HG03432 (cell line): ENCODE measurements around the gene FOXJ3.
"Not testable (repeated sequence)": the region's sequence is repeated elsewhere in the genome, so short reads cannot be mapped to it uniquely, and the experiment has no call there.

Source experiments
- ATAC-seq: cut with Tn5 transposase; IDR thresholded peaks from one replicate; pipeline ENCODE4 v1.9.1; 2021; ENCODE audit warnings: mild to moderate bottlenecking, moderate library complexity; ENCODE audit not compliant: unreplicated experiment

Gene FOXJ3

DNA sequence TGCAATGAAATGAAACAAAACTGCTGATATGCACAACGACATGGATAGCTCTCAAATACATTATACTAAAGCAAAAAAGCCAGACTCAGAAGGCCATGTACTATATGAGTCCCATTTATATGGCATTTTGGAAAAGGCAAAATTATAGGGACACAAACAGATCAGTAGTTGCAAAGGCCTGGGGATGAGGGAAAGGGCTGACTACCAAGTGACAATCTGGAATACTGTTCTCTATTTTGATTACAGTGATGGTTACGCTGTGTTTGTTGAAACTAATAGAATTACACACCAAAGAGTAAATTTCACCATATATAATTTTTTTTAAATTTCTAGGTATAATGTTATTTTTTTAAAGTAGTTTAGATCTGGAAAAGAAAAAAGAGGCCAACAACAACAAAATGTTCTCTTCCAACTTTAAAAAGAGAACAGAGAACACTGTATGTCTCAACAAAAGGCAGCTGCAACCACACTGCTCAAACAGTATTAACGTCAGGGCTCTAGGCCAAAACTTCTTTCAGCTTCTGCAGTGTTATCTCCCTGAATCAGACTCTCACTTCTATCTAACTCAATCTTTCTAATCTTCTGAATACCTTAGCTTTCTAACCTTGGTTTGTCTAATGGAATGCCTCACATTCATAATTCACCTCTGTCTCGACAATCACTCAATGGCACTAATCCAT lies 75.8 kb downstream of the FOXJ3 start:
- no peak for ATAC-seq

DNA sequence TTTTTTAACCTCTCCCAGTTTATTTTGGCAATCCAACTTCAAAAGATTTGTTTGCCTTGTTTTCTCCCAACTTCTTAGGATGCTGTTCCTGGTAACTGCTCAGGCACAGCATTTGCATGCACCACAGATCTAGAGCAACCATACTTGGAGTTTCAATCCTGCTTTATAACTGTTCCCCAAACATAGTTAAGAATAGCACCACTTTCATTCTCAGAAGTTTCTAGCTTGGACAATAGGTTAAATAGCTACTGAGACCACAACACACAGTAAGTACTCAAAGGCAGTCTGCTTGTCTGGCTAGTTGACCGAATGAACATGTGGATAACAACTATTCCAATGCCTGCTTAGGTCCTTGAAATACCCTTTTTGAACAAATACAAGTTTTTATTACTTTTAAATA lies 76.8 kb downstream of the FOXJ3 start:
- no peak for ATAC-seq

DNA sequence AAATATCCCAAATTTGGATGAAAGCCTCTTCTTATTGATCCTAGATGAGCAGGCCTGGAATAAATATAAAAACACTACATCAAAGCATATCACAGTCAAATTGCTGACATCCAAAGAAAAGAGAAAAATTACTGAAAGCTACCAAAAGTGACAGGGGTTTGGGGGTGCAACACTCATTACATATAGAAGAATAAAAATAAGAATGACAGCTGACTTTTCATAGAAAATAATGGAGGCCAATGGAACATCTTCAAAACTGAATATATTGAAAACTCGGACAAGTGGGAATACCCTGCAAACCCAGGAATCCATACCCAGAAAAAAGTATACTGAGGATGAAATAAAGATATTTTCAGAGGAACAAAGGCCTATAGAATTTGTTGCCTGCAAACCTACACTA lies 84.0 kb downstream of the FOXJ3 start:
- ATAC-seq: no peak

DNA sequence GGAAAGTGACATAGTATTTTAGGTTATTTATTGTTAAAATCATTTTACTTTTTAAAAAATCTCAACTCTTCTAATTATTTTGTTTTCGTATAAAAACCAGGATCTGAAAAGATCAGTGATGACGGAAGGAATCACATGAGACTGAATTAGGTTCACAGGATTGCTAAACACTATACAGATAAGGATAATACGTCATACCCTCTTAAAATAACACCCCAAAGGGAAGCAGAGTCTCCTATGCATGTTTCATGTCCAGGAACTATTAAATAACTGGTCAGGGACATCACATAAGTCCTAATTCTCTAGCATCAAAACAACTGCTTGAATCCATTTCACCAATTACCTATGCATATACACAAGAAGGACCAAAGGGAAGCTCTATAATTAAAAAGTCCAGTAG lies 84.9 kb downstream of the FOXJ3 start:
- no peak for ATAC-seq

DNA sequence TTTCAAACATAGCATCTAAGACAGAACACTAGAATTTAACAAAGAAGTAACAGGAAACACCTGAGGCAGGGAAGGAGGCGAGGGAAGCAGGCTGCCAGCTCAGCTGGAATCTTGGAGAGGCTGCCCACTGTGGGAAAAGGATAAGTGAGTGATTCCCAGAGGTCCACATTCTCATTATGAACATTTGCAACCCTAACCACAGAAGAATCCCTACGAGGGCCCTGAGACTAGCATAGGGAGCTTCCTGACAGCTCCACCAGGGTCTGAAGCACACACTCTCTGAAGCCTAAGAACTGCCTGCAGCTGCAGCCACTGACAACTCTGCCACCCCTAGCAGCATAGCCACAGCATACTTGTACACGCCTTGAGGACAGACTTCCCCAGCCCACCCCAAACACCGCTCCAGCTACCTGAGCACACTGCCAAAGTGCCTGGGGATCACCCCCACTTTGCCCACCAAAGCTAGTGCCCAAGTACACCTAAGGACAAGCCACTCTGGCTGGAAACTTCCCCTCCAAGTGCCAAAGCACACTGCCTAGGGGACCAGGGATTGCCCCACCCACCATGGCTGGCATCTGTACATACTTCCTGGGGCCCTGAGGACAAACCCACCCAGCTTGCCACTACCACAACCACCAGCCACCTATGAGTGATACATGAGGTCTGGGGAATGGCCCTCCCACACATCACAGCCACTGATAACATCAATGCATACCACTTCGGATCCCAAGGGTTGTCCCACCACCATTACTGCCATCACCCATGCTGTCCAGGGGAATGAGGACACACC lies 93.9 kb downstream of the FOXJ3 start:
- ATAC-seq: no peak

DNA sequence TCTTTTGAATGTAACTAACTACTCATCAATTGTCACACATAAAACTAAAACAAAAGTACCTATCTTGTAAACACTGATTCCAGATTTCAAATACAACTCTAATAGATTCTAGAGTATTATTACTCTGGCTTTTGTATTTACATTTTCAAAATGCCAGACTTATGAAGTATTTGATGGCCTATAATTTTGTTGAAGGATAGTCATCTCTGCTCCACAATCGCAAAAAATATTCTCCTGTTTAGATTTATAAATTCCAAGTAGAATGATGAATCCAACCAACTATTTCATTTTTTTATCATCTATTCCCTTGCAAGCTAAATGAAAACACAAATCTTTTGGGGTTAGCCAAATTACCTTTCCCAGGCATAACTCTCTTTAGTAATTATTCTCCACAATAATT lies 95.5 kb downstream of the FOXJ3 start:
- no peak for ATAC-seq

DNA sequence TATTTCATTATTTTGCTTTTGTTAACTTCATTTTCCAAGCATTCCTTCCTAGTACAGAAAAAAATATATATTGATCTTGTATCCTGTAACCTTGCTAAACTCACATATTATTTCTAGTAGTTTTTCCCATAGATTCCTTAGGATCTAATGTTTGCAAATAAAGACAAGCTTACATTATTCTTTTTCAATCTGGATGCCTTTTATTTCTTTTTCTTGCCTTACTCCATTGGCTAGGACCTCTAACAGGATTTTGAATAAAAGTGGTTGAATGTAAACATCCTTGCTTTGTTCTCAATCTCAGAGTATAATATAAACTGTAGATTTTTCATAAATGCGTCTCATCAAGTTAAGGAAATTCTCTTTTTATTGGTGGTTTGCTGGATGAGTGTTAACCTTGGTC lies 96.0 kb downstream of the FOXJ3 start:
- ATAC-seq: no peak

DNA sequence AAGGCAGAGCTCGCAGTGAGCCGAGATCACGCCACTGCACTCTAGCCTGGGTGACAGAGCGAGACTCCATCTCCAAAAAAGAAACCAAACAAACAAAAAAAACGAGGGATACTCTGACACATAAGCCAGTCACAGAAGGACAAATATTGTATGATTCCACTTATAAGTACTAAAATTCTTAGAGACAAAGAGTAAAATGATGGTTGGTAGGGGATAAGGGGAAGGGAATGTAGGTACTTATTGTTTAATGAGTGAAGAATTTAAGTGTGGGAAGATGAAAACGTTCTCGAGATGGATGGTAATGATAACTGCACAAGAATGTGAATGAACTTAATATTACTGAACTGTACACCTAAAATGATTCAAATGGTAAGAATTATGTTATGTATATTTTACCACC lies 103.8 kb downstream of the FOXJ3 start:
- no peak for ATAC-seq

DNA sequence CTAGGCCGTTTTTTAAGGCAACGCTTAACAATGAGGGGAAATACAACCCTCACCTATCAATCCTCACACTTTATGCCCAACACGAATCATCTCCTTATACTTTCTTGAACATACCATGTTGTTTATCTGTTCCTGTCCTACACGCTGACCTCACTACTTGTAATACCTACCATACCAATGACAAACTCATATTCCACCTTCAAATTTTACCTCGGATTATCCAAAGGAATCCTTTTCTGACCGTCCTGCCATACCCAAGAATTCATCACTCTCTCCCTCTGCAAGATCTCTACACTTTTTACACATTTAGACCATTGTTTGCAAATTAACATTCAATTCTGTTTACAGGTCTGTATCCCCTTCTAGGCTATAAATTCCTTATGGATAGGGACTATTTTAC lies 106.1 kb downstream of the FOXJ3 start:
- no peak for ATAC-seq

DNA sequence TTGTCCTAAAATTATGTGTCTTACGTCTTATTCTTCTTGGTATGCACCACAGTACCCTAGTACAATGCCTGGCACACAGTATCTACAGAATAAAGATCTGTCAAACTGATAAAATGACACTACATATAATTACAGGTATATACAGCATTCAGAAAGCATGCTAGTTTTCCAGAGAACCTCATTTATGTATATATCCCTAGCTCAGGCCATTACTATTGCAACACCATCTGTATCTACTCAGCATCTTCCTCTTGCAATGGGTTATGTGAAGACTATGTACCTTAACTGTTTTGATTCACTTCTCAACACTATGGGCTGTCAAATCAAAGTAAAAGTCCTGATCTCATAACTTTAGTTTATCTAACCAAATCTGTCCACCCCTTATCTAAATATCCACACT lies 112.0 kb downstream of the FOXJ3 start:
- no peak for ATAC-seq

DNA sequence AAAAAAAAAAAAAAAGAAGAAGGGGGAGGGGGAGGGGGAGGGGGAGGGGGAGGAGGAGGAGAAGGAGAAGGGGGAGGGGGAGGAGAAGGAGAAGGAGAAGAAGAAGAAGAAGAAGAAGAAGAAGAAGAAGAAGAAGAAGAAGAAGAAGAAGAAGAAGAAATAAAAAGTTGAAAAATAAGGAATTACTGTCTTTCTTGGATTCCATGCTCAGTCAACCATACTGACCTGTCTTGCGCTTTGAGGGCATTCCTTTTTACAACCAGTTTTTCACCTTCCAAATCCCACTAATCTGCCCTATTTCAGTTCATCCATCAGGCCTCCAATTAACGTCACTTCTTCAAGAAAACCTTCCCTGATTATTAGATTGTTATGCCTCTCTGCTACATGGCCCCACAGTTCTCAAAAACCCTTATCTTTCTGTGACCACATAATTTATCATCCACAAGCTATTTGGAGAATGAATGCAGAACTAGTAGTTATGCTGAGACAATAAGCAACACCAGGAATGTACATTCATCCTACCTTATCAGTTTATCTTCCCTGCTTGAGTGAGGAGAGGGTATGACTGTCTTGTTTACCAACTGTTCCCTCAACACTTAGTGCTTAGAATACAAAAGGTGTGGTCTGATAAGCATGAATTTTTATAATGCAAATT lies 113.0 kb downstream of the FOXJ3 start:
- no peak for ATAC-seq

DNA sequence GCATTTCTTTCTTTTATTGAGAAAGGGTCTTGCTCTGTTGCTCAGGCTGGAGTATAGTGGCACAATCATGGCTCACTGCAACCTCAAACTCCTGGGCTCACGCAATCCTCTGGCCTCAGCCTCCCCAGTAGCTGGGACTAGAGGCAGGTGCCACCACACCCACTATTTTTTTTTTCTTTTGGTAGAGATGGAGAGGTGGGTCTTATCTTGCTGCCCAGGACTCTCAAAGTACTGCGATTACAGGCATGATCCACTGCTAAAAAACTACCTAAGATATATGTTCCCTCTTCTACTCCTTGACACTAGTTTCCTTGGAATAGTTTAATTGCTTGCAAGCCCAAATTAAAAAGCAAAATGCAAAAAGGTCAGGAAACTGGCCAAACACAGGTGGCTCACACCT lies 113.6 kb downstream of the FOXJ3 start:
- ATAC-seq: no peak

DNA sequence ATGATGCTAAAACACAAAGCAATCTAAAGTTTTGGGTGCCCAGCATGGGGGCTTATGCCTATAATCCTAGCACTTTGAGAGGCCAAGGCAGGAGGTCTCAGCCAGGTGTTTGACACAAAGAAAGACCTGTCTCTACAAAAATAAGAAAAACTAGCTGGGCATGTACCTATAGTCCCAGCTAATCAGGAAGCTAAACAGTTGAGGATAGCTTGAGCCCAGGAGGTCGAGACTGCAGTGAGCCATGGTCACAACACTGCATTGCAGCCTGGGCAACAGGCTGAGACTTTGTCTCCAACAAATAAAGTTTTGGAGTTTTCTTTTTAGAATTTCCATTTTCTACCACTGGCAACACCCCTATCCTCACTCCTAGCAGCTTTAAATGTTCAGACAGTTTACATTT lies 115.4 kb downstream of the FOXJ3 start:
- no peak for ATAC-seq

DNA sequence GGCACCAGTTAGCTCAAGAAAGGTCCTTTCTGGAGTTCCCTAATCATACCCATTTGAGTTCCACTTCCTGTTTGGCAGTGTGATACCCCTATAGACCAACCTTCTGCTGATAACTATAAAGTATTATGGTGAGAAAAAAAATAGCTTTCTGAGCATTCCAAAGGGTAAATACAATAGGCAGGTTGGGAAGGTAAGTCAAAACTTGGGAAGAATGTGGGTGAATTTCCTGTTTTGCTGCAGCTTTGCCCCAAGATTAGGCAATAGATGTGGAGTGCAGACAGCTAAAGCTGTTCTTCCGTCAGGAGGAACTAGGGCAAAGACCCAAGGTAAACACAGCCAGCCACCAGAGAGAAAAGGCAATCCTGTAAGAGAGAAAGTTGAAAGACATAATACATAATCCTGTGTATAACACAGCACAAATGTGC lies 120.6 kb downstream of the FOXJ3 start:
- no peak for ATAC-seq

DNA sequence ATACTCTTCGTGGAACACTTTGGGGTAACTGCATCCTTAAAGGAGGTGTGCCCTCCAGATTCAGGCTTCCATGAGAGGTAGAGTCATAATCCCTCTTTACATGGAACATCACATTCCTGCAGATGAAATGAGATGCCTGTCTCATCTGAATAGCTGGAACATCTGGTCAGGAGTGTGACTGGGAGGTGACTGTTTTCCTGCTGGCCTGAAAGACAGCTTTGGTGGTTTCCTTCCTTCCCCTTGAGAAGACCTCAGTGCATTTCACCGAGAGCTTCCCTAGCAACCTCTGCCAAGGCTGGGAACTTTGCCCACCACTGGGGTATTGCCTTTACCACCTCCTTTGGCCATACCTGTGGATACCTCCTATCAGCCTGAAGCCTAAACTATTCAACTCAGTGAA lies 123.8 kb downstream of the FOXJ3 start:
- ATAC-seq: no peak

DNA sequence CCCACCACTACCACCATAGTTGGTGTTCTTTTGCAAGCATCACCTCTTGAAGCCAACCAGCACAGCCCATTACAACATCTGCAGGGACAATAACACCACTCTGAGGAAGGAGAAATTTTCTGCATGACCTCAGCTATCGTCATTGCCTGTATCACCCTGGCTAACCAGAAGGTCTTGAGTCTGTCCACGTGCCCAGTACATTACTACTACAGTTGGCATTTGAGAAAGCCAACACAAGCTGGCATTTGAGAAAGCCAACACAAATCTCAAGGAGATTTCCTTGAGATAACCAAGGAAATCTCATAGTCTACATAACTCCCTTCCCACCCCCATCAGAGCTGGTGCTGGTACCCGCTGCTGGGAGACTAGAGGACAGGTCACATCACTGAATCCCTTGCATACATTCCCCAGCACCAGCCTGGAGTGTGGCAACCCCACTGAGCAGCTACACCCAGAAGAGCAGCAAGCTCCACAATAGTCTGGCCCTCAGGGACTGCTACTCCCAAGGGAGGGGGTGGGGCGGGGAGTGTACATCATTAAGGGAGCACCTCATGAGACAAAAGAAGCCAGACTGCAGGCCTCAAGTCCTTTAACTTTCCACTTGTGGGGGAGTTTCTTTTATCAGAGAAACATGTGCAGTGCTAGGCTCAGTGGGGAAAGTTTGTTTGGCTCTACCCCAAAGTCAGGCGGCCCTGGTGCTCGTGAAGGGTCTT lies 124.5 kb downstream of the FOXJ3 start:
- ATAC-seq: no peak

DNA sequence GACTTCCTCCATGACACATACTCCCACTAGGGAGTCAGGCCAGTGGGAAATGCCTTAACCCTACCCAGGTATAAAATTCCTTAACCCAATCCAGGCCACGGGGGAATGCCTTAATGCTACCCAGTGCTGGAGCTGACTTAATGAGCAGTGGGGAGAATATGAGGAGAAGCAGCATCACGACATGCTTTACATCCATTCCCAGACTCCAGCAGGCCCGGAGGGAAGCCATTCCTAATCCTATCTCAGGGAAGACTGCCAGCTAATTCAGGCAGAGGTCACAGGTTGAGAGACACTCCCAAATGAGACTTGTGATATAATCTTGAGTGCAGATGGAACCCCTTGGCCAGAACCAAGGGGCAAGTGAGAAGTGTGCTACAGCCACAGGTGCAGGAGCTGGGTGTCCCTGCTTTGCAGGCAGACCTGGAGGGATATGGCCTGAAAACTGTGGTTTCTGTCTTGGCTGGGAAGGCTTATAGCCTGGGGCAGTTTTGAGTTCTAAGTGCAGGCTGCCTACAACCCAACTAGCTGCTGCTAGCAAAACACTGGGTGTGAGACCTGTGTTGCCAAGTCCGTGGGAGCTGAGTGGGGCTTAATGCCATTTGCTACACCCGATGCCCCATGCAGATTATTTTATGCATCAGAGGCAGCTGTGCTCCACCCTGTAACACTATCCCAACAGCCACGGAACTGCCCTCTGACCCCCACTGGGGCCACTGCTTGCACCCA lies 125.3 kb downstream of the FOXJ3 start:
- ATAC-seq: no peak

DNA sequence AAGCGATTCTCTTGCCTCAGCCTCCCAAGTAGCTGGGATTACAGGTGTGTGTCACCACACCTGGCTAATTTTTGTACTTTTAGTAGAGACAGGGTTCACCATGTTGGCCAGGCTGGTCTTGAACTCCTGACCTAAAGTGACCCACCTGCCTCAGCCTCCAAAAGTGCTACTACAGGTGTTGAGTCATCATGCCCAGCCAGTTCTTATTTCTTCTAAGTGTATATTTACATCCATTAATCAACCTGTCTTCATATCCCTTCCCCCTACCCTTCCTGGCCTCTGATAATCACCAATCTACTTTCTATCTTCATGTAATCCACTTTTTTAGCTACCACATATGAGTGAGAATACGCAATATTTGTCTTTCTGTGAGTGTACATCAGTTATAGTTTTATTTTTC lies 128.1 kb downstream of the FOXJ3 start:
- not testable (repeated sequence) for ATAC-seq

DNA sequence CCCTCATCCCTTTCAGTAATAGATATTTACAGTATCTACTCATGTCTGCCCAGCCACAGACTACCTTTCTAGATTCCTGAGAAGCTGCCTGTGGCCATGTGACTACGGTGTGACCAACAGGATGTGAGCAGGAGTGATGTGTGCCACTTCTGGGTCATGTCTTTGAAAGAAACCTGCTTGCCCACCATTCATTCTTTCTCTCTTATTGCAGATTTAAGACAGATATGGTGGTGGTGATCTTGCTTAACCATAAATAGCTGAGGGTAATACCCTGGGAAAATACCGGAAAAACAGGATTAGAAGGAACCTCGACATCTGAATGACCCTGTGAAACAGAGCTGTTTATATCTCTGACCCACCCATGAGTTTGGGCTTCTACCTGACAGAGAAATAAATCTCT lies 128.9 kb downstream of the FOXJ3 start:
- ATAC-seq: no peak

DNA sequence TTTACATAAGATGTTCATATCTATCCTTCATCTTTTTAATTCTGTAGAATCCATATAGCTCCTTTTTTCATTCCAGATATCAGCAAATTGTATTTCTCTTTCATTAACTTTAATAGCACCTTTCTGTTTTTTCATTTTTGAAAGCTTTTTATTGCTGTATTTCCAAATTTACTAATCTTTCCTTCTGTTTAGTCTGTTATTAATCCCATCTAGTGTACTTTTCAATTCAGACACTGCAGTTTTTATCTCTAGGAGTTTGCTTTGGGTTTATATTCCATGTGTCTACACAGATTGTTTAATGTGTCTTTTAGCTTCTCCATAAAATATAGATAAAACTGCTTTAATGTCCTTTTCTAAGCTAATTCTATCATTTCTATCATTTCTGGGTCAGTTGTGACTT lies 133.0 kb downstream of the FOXJ3 start:
- ATAC-seq: no peak

DNA sequence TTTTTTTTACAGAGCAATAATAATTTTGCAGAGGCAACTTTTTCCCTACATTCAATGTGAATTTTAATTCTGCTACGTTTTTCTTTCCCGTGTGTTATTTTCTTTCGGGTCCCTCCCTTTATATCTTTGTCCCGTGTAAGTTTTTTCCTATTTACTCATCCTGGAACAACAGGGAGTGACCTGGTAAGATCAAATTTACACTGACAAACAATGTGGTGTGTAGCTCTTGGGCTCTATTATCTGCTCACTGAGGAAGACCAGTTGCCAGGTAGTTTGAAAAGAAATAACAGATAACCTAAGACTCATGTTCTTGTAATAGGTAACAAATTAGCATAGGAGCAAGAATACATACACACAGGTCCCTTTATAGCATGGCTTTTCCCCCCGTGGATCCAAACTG lies 136.8 kb downstream of the FOXJ3 start:
- ATAC-seq: no peak
